Osteocyte (in vitro differentiated cells): ENCODE data around the gene TMEM266. TPM values are rescaled to one million over a fixed set of nuclear protein-coding genes. Genes with fewer than 3 reads are reported as not detected.

Source experiments
- DNase-seq: peaks from one replicate; pipeline ENCODE4 v3.0.0; 2021; ENCODE audit warnings: mixed read lengths; ENCODE audit not compliant: unreplicated experiment; ENCODE audit errors: extremely low spot score
- H3K27ac Mint-ChIP-seq: one replicate; pipeline ENCODE4 v1.8.0; 2021; ENCODE audit warnings: mild to moderate bottlenecking, mixed read lengths; ENCODE audit not compliant: unreplicated experiment
- H3K27me3 Mint-ChIP-seq: one replicate; pipeline ENCODE4 v1.8.0; 2021; ENCODE audit warnings: mixed read lengths; ENCODE audit not compliant: unreplicated experiment
- H3K36me3 Mint-ChIP-seq: one replicate; pipeline ENCODE4 v1.8.0; 2021; ENCODE audit warnings: mixed read lengths; ENCODE audit not compliant: unreplicated experiment
- H3K4me1 Mint-ChIP-seq: one replicate; pipeline ENCODE4 v1.8.0; 2021; ENCODE audit warnings: mixed read lengths; ENCODE audit not compliant: unreplicated experiment
- H3K4me3 Mint-ChIP-seq: one replicate; pipeline ENCODE4 v1.8.0; 2021; ENCODE audit warnings: mild to moderate bottlenecking, moderate library complexity, mixed read lengths; ENCODE audit not compliant: unreplicated experiment
- H3K9me3 Mint-ChIP-seq: one replicate; pipeline ENCODE4 v1.8.0; 2021; ENCODE audit warnings: mixed read lengths; ENCODE audit not compliant: unreplicated experiment
- total RNA-seq: library from RNA; stranded (reverse); gene quantifications from 2 replicates; pipeline ENCODE4 v1.2.1, GENCODE V29; 2021
- TF ChIP-seq, protein P1 (sequence below): fragments of 200-600 bp; sonication (generic); IDR thresholded peaks from 2 replicates; pipeline ENCODE4 v1.5.0; 2021; ENCODE audit warnings: antibody characterized with exemption, mild to moderate bottlenecking, moderate library complexity

Gene TMEM266
- total RNA-seq, 1 donor from 2014 or later, result not detected

DNA sequence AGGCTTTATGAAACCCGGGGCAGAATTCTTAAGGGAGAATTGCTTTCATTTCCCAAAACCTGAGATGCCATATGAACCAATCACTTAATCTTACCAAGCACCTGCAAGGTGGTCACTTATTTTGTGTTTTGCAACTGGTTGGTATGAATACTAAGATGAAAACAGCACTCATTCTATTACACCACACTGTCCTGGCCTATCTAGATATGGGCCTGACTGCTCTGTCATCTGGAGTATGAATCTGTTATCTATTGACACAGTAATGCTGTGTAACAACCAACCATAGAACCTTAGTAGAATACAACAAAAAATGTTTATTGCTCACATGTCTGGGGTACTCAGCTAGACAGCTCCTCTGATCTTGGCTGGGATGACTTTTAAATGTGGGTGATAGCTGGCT is 74.8 kb downstream of the TMEM266 start:
- Mint-ChIP-seq H3K27me3 (peaks cover 42% of the 10 kb centered on the region), H3K4me1 (peaks cover under 1% of the 10 kb centered on the region), H3K9me3 (no peaks in the 10 kb centered on the region), H3K36me3 (no peaks in the 10 kb centered on the region), H3K27ac (no peak overlapping the region), H3K4me3 (no peak overlapping the region)
- DNase-seq, result no peak
- TF ChIP-seq, protein P1, sequence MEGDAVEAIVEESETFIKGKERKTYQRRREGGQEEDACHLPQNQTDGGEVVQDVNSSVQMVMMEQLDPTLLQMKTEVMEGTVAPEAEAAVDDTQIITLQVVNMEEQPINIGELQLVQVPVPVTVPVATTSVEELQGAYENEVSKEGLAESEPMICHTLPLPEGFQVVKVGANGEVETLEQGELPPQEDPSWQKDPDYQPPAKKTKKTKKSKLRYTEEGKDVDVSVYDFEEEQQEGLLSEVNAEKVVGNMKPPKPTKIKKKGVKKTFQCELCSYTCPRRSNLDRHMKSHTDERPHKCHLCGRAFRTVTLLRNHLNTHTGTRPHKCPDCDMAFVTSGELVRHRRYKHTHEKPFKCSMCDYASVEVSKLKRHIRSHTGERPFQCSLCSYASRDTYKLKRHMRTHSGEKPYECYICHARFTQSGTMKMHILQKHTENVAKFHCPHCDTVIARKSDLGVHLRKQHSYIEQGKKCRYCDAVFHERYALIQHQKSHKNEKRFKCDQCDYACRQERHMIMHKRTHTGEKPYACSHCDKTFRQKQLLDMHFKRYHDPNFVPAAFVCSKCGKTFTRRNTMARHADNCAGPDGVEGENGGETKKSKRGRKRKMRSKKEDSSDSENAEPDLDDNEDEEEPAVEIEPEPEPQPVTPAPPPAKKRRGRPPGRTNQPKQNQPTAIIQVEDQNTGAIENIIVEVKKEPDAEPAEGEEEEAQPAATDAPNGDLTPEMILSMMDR, result no peak

DNA sequence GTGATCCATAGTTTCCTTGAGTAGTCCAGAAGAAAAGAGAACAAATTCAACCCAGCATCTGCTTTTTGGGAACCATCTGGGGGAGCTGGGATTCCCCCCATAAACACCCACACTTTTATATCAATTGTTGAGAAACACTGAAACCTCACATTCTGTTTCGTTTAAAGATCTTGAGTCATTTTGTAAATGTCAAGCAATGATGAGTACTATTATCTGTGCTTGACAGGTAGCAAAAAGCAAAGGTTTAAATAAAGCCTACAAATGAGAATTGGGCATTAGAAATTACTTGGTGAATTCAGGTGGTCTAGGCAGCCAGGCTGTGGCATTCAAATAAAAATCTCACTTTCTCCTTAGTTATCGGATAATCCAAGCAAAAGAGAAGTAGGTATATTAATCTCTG is 75.7 kb downstream of the TMEM266 start:
- no peaks in the 10 kb centered on the region for H3K36me3 Mint-ChIP-seq
- no peak for DNase-seq
- H3K4me1 Mint-ChIP-seq, result peaks cover 9% of the 10 kb centered on the region
- H3K9me3 Mint-ChIP-seq, result no peaks in the 10 kb centered on the region
- no peak overlapping the region for H3K4me3 Mint-ChIP-seq
- no peak overlapping the region for H3K27ac Mint-ChIP-seq
- TF ChIP-seq, protein P1, result no peak
- H3K27me3 Mint-ChIP-seq, result peaks cover 34% of the 10 kb centered on the region

DNA sequence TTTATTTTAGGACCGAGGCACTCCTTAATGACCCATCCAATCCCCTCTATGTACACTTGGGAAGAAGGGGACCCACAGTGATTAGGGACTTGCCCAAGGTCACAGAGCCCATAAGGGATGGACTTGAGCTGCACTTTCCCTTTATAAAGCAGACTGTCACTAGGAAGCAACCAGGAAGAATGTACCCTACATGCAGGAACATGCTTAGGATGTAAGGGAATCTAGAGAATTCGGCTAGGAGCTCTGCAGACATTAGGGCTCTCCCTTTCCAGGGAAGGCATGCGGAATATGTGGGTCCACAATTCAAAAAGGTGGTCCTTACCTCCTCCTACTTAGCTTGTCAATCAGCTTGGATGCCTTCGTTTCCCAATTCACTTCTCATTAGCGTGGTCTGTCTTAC is 78.7 kb downstream of the TMEM266 start:
- Mint-ChIP-seq H3K27me3 (peaks cover 37% of the 10 kb centered on the region), H3K36me3 (no peaks in the 10 kb centered on the region), H3K4me1 (peaks cover 9% of the 10 kb centered on the region), H3K4me3 (no peak overlapping the region), H3K27ac (no peak overlapping the region), H3K9me3 (no peaks in the 10 kb centered on the region)
- no peak for DNase-seq
- TF ChIP-seq, protein P1, result no peak

DNA sequence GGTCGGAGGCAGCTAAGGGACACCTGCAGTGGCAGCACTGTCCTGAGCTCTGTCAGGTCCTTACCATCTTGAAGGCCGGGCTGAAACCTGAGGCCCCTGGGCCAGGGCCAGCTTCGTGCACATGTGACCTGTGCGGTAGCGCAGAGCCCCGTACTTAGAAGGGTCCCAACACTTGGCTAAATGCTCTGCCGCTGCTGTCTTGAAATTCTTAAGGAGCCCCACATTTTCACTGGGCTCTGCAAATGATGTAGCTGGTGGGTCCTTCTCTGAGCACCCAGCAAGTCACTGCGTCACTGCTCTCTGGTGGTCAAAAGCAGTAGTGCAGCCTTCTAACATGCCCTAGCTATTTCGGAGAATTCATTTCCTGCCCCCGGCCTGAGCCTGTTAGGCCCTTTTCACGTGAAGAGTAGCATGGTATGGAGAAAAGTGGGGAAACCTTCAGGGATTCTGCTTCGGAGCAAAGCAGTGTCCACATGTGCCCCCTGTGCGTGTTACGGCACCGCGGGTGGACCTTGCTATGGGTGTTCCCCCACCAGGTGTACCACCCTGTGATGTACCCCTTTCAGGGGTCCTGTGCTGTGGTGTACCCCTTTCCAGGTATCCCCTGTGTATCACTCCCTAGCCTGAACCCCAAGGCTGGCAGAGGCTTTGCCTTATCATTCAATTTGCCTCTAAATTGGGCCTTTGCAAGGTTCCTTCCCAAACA is 79.7 kb downstream of the TMEM266 start:
- Mint-ChIP-seq H3K9me3 (no peaks in the 10 kb centered on the region), H3K27me3 (peaks cover 39% of the 10 kb centered on the region), H3K27ac (no peak overlapping the region), H3K4me1 (peaks cover 9% of the 10 kb centered on the region), H3K36me3 (no peaks in the 10 kb centered on the region), H3K4me3 (no peak overlapping the region)
- TF ChIP-seq, protein P1, result peak; percentile 83
- DNase-seq, result peak; percentile 89

DNA sequence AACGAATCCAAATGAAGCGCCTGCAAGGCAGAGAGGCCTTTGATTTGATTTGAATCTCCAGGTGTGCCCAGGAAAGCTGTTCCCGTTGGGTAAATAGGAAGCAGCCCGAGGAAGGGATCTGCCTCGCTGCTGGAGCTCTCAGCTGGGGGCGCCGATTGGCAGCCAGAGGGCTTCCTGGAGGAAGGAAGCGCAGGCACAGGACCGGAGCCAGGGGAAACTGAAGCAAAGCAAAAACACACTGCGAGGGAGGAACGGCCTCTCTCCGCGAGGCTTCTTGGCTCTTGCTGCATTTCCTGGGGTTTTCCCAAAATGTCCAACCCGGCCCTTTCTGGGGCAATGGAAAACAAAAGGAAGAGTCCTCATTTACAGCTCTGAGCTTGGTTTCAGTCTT is 80.3 kb downstream of the TMEM266 start:
- Mint-ChIP-seq H3K4me1 (peaks cover 9% of the 10 kb centered on the region), H3K9me3 (no peaks in the 10 kb centered on the region), H3K4me3 (no peak overlapping the region), H3K27ac (no peak overlapping the region), H3K27me3 (peaks cover 40% of the 10 kb centered on the region), H3K36me3 (no peaks in the 10 kb centered on the region)
- no peak for DNase-seq
- TF ChIP-seq, protein P1, result no peak
